Measurements from ENCODE around the gene PLXNA3.

The PLXNA3 gene

GRCh38 chrX:154458954-154459778, 1.1 kb downstream of the PLXNA3 start:
- no peak for DNase-seq (ENCODE audit: low read depth)

GRCh38 chrX:154459832-154460231, 1.8 kb downstream of the PLXNA3 start:
- DNase-seq (ENCODE audit: low read depth) = no peak

GRCh38 chrX:154460326-154460725, 2.2 kb downstream of the PLXNA3 start:
- no peak for DNase-seq (ENCODE audit: low read depth)

GRCh38 chrX:154462396-154462795, 4.3 kb downstream of the PLXNA3 start:
- no peak for DNase-seq (ENCODE audit: low read depth)

- no peak for DNase-seq (ENCODE audit: low read depth)
Measured at GRCh38 chrX:154463611-154464220, 5.6 kb downstream of the PLXNA3 start.

GRCh38 chrX:154464806-154465365, 6.8 kb downstream of the PLXNA3 start:
- DNase-seq (ENCODE audit: low read depth) = no peak

GRCh38 chrX:154465601-154466000, 7.5 kb downstream of the PLXNA3 start:
- DNase-seq (ENCODE audit: low read depth) = no peak

- DNase-seq (ENCODE audit: low read depth) = no peak
Measured at GRCh38 chrX:154466036-154466435, 8.0 kb downstream of the PLXNA3 start.

GRCh38 chrX:154466907-154467306, 8.8 kb downstream of the PLXNA3 start:
- DNase-seq (ENCODE audit: low read depth) = no peak

- DNase-seq (ENCODE audit: low read depth) = no peak
Measured at GRCh38 chrX:154467556-154467955, 9.5 kb downstream of the PLXNA3 start.

GRCh38 chrX:154468217-154468616, 10.1 kb downstream of the PLXNA3 start:
- DNase-seq (ENCODE audit: low read depth) = no peak

GRCh38 chrX:154469114-154469513, 11.0 kb downstream of the PLXNA3 start:
- DNase-seq (ENCODE audit: low read depth) = no peak

GRCh38 chrX:154469880-154470279, 11.8 kb downstream of the PLXNA3 start:
- DNase-seq (ENCODE audit: low read depth) = no peak

GRCh38 chrX:154470434-154470833, 12.4 kb downstream of the PLXNA3 start:
- no peak for DNase-seq (ENCODE audit: low read depth)

- DNase-seq (ENCODE audit: low read depth) = no peak
Measured at GRCh38 chrX:154470914-154471568, 13.0 kb downstream of the PLXNA3 start.

- DNase-seq (ENCODE audit: low read depth) = no peak
Measured at GRCh38 chrX:154471839-154472684, 14.0 kb downstream of the PLXNA3 start.

GRCh38 chrX:154472685-154473632, 14.9 kb downstream of the PLXNA3 start:
- no peak for DNase-seq (ENCODE audit: low read depth)

GRCh38 chrX:154473683-154474082, 15.6 kb downstream of the PLXNA3 start:
- DNase-seq (ENCODE audit: low read depth) = no peak

- no peak for DNase-seq (ENCODE audit: low read depth)
Measured at GRCh38 chrX:154476821-154477220, 18.7 kb downstream of the PLXNA3 start.

GRCh38 chrX:154477891-154478477, 19.9 kb downstream of the PLXNA3 start:
- DNase-seq (ENCODE audit: low read depth) = no peak

Measured in GM04503 (cell line).